Astrocyte of the cerebellum (primary cell): ENCODE results near the gene UST.

Experiments used
- DNase-seq: peaks from one replicate; pipeline ENCODE4 v3.0.0-alpha.2; 2011; ENCODE audit warnings: low read depth
- H3K4me3 ChIP-seq: 2 replicates; pipeline ENCODE4 v1.5.1; 2011; ENCODE audit warnings: mild to moderate bottlenecking, low read depth, low read length, moderate library complexity
- CTCF ChIP-seq: IDR thresholded peaks from 2 replicates; pipeline ENCODE4 v1.5.1; 2012; ENCODE audit warnings: low read length, low read depth, moderate library complexity, mild to moderate bottlenecking; ENCODE audit errors: missing control alignments
- in situ Hi-C: cut with HindIII; loops from 2 replicates; pipeline ENCODE4 v1.10.0; 2017; ENCODE audit warnings: low sequenced_read_pairs

The UST gene

GRCh38 chr6:149076355-149076734, 329.5 kb downstream of the UST start:
- in situ Hi-C loops, result loop anchor here (25.0 kb wide), 1 partner anchor 336 kb away; the partner anchor contains the start of gene SUMO4
- no peak for DNase-seq
- TF ChIP-seq CTCF, result no peak
- H3K4me3 ChIP-seq, result no peak overlapping the region

- H3K4me3 ChIP-seq, result no peak overlapping the region
- in situ Hi-C loops, result loop anchor here (25.0 kb wide), 1 partner anchor 335 kb away; the partner anchor contains the start of gene SUMO4
- no peak for TF ChIP-seq CTCF
- peak; percentile 84 for DNase-seq
Observed at GRCh38 chr6:149077208-149077607, 330.4 kb downstream of the UST start.

- TF ChIP-seq CTCF, result no peak
- in situ Hi-C loops, result loop anchor here (25.0 kb wide), 1 partner anchor 334 kb away; the partner anchor contains the start of gene SUMO4
- DNase-seq, result no peak
- H3K4me3 ChIP-seq, result no peak overlapping the region
Observed at GRCh38 chr6:149078211-149078782, 331.5 kb downstream of the UST start.

GRCh38 chr6:149079456-149079855, 332.6 kb downstream of the UST start:
- no peak for DNase-seq
- in situ Hi-C loops, result loop anchor here (25.0 kb wide), 1 partner anchor 333 kb away; the partner anchor contains the start of gene SUMO4
- TF ChIP-seq CTCF, result no peak
- no peak overlapping the region for H3K4me3 ChIP-seq

- no peak overlapping the region for H3K4me3 ChIP-seq
- DNase-seq, result peak; percentile 37
- TF ChIP-seq CTCF, result no peak
- in situ Hi-C loops, result loop anchor here (25.0 kb wide), 1 partner anchor 332 kb away; the partner anchor contains the start of gene SUMO4
Observed at GRCh38 chr6:149079911-149080491, 333.2 kb downstream of the UST start.

- DNase-seq, result peak; percentile 24
- no peak for TF ChIP-seq CTCF
- in situ Hi-C loops, result loop anchor here (25.0 kb wide), 1 partner anchor 332 kb away; the partner anchor contains the start of gene SUMO4
- H3K4me3 ChIP-seq, result no peak overlapping the region
Observed at GRCh38 chr6:149080511-149080910, 333.7 kb downstream of the UST start.
